ENCODE data around the gene PPP3CA.

PPP3CA gene

GRCh38 chr4:100984901-100985300 is 362.4 kb downstream of the PPP3CA start:
- DNase-seq, result no peak

- DNase-seq, result no peak
These were observed 363.9 kb downstream of the PPP3CA start for GRCh38 chr4:100983426-100983825.

GRCh38 chr4:100982345-100982744 is 365.0 kb downstream of the PPP3CA start:
- DNase-seq, result no peak

GRCh38 chr4:100981447-100982204 is 365.7 kb downstream of the PPP3CA start:
- DNase-seq, result no peak

- no peak for DNase-seq
These were observed 367.6 kb downstream of the PPP3CA start for GRCh38 chr4:100979736-100980135.

- DNase-seq, result no peak
These were observed 369.5 kb downstream of the PPP3CA start for GRCh38 chr4:100977746-100978397.

- DNase-seq, result no peak
These were observed 370.1 kb downstream of the PPP3CA start for GRCh38 chr4:100977274-100977673.

Measured in DMS79 (cell line).